Astrocyte of the cerebellum (primary cell): Measurements from ENCODE around the gene NFASC.

Experiments used
- DNase-seq: peaks from one replicate; pipeline ENCODE4 v3.0.0-alpha.2; 2011; ENCODE audit warnings: low read depth
- H3K4me3 ChIP-seq: 2 replicates; pipeline ENCODE4 v1.5.1; 2011; ENCODE audit warnings: mild to moderate bottlenecking, low read depth, low read length, moderate library complexity
- in situ Hi-C: cut with HindIII; loops from 2 replicates; pipeline ENCODE4 v1.10.0; 2017; ENCODE audit warnings: low sequenced_read_pairs
- TF ChIP-seq, protein P1 (sequence below): IDR thresholded peaks from 2 replicates; pipeline ENCODE4 v1.5.1; 2012; ENCODE audit warnings: low read length, low read depth, moderate library complexity, mild to moderate bottlenecking; ENCODE audit errors: missing control alignments

NFASC gene

DNA sequence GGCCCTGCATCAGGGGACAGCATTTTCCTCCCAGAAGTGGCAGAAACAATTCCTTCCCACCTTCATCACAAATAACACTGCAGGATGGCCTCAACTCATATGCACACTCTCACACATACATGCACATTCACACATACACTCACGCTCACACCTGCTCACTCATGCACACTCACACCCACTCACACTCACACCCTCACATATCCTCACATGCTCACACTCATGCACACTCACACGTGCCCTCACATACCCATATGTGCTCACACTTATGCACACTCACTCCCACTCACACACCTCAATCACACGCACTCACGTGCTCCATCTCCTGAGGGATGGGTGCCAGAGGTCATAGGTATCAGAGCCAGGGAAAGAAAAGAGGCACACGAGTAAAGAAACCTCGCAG is 77.1 kb downstream of the NFASC start:
- TF ChIP-seq, protein P1, sequence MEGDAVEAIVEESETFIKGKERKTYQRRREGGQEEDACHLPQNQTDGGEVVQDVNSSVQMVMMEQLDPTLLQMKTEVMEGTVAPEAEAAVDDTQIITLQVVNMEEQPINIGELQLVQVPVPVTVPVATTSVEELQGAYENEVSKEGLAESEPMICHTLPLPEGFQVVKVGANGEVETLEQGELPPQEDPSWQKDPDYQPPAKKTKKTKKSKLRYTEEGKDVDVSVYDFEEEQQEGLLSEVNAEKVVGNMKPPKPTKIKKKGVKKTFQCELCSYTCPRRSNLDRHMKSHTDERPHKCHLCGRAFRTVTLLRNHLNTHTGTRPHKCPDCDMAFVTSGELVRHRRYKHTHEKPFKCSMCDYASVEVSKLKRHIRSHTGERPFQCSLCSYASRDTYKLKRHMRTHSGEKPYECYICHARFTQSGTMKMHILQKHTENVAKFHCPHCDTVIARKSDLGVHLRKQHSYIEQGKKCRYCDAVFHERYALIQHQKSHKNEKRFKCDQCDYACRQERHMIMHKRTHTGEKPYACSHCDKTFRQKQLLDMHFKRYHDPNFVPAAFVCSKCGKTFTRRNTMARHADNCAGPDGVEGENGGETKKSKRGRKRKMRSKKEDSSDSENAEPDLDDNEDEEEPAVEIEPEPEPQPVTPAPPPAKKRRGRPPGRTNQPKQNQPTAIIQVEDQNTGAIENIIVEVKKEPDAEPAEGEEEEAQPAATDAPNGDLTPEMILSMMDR: no peak
- H3K4me3 ChIP-seq: no peak overlapping the region
- in situ Hi-C loops: no loop called here
- no peak for DNase-seq

GRCh38 chr1:204950353-204951001 is 79.8 kb downstream of the NFASC start:
- in situ Hi-C loops: no loop called here
- DNase-seq: no peak
- TF ChIP-seq, protein P1: no peak
- H3K4me3 ChIP-seq: no peak overlapping the region

GRCh38 chr1:204958317-204959307 is 88.0 kb downstream of the NFASC start:
- TF ChIP-seq, protein P1: no peak
- DNase-seq: no peak
- no peak overlapping the region for H3K4me3 ChIP-seq
- in situ Hi-C loops: no loop called here

DNA sequence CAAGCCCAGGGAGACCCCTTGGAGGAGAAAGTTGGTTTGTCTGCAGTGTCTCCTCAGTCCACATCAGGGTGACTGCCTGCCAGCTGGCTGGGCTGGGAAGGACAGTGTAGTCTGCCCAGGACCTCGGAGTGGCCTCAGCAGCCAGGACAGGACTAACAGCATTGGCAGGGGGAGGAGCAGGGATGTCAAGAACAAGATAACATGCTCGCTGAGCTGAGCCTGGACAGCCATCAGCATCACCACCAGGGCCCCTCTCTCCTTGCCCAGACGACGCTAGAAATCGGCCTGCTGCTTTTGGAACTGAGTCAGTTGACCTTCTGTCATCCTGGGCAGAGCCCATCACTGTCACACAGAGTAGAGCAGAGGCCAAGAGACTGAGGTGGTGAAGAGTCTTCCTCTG is 88.7 kb downstream of the NFASC start:
- H3K4me3 ChIP-seq: no peak overlapping the region
- no peak for DNase-seq
- TF ChIP-seq, protein P1: no peak
- in situ Hi-C loops: no loop called here

DNA sequence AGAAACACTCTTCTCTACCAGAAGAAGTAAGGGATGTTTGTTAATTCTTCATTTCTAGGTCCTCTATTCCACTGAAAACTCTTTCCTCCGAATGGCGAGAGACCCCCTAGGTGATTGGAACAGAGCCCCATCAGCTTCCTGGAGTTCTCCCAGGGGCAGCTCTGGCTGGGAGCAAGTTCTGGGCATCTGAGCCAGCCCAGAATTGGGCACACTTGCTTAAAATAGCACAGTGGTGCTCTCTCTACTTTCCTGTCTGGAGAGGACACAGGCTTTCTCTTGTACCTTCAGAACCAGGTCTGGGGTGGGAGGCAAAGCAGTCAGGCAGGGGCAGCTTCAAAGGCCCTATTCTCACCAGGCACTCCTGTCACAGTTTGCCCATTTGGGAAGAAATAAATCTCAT is 89.2 kb downstream of the NFASC start:
- no peak for DNase-seq
- TF ChIP-seq, protein P1: no peak
- no peak overlapping the region for H3K4me3 ChIP-seq
- in situ Hi-C loops: no loop called here

DNA sequence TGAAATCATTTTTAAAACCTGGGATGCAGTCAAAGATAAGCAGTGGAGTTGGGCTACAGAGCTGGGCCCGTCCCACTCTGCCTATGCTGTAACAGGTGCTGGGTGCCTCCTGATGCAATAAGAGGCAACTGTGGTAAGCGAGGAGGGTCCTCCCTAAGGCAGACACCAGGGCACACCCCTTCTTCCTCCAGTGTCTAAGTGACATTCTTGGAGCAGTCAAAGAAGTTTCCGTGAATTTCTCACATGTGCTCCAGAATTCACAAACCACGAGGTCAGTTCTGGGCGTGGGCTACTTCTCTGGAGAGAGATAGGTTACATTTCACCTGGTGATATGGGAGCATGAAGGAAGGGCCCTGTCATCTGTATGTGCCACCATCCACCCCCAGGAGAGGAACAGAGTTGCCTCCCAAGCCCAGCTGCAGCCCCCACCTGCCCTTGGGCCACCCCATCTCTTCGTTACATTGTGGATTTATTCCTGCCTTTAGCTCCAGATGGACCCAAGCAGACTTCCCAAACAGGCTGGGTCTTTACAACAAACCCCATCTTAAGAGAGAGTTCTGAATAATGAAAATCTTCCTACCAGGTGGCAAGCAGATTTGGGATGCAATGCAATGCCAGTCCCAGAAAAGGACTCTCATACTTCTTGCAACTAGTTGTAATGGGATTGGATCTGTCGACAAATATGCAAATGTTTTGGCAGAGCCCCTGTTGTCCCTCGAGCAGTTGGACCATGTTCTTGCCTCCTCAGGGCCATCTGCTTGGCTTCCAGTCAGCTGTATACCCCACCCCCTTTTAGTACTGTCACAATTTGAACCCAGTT is 89.9 kb downstream of the NFASC start:
- no peak for DNase-seq
- H3K4me3 ChIP-seq: no peak overlapping the region
- TF ChIP-seq, protein P1: no peak
- in situ Hi-C loops: no loop called here
